AG09309 (cell line): ENCODE measurements around the gene OXER1.

Experiments
- DNase-seq: peaks from one replicate; pipeline ENCODE4 v3.0.0-alpha.2; 2010; ENCODE audit warnings: low read depth
- H3K4me3 ChIP-seq: 2 replicates; pipeline ENCODE4 v1.5.1; 2011; ENCODE audit warnings: mild to moderate bottlenecking, low read depth, low read length, moderate library complexity; ENCODE audit not compliant: control insufficient read depth
- CTCF ChIP-seq: IDR thresholded peaks from 2 replicates; pipeline ENCODE4 v1.5.1; 2011; ENCODE audit warnings: mild to moderate bottlenecking, low read depth, low read length, inconsistent platforms; ENCODE audit not compliant: insufficient read depth, control insufficient read depth; ENCODE audit errors: missing control alignments

The OXER1 gene

GRCh38 chr2:42808301-42808700 lies 44.4 kb upstream of the OXER1 start:
- no peak overlapping the region for H3K4me3 ChIP-seq
- DNase-seq, result no peak
- no peak for TF ChIP-seq CTCF

- no peak for TF ChIP-seq CTCF
- no peak for DNase-seq
- no peak overlapping the region for H3K4me3 ChIP-seq
These were observed 42.9 kb upstream of the OXER1 start for GRCh38 chr2:42806786-42807185.

- no peak overlapping the region for H3K4me3 ChIP-seq
- no peak for DNase-seq
- no peak for TF ChIP-seq CTCF
These were observed 41.0 kb upstream of the OXER1 start for GRCh38 chr2:42804891-42805290.

- DNase-seq, result no peak
- no peak overlapping the region for H3K4me3 ChIP-seq
- TF ChIP-seq CTCF, result no peak
These were observed 40.4 kb upstream of the OXER1 start for GRCh38 chr2:42804338-42804737.

GRCh38 chr2:42802150-42802549 lies 38.2 kb upstream of the OXER1 start:
- TF ChIP-seq CTCF, result no peak
- no peak overlapping the region for H3K4me3 ChIP-seq
- DNase-seq, result no peak

GRCh38 chr2:42801381-42801780 lies 37.4 kb upstream of the OXER1 start:
- no peak for DNase-seq
- no peak for TF ChIP-seq CTCF

GRCh38 chr2:42800981-42801380 lies 37.0 kb upstream of the OXER1 start:
- DNase-seq, result no peak
- H3K4me3 ChIP-seq, result no peak overlapping the region
- no peak for TF ChIP-seq CTCF

More at GRCh38 chr2:42801381-42801780, 37.4 kb upstream of the OXER1 start:
- no peak overlapping the region for H3K4me3 ChIP-seq
